HL-60 (cell line): Measurements from ENCODE around the gene DAAM1.

Source experiments
- DNase-seq, 2 experiments: peaks; one replicate each; pipeline ENCODE4 v3.0.0-alpha.2; 2010 to 2020; ENCODE audit warnings: low read depth in 1 of 2, low spot score in 1 of 2
- H3K27ac ChIP-seq: fragments of 250-450 bp; sonication (Bioruptor Pico); replicated peaks from 2 replicates; pipeline ENCODE4 v1.5.1; 2020; ENCODE audit warnings: mild to moderate bottlenecking, moderate library complexity
- H3K27me3 ChIP-seq: fragments of 250-450 bp; sonication (Bioruptor Pico); 2 replicates; pipeline ENCODE4 v1.5.1; 2021; ENCODE audit warnings: mild to moderate bottlenecking, moderate library complexity; ENCODE audit not compliant: insufficient read depth, poor library complexity, severe bottlenecking
- H3K4me3 ChIP-seq: replicated peaks from 2 replicates; pipeline ENCODE4 v1.5.1; 2011; ENCODE audit warnings: mild to moderate bottlenecking, control low read depth, low read length; ENCODE audit not compliant: insufficient read depth
- CTCF ChIP-seq: IDR thresholded peaks from one replicate; pipeline ENCODE4 v1.5.1; 2011; ENCODE audit warnings: low read length, control low read depth, inconsistent platforms; ENCODE audit not compliant: insufficient read depth
- GABPA ChIP-seq: IDR thresholded peaks from 2 replicates; pipeline ENCODE4 v1.6.1; 2012; ENCODE audit warnings: low read depth
- POLR2AphosphoS5 ChIP-seq: IDR thresholded peaks from 2 replicates; pipeline ENCODE4 v1.6.1; 2012; ENCODE audit warnings: low read depth
- REST ChIP-seq: IDR thresholded peaks from 2 replicates; pipeline ENCODE4 v1.6.1; 2012; ENCODE audit warnings: low read depth; ENCODE audit not compliant: insufficient replicate concordance
- SPI1 ChIP-seq: IDR thresholded peaks from 2 replicates; pipeline ENCODE4 v1.6.1; 2012; ENCODE audit warnings: low read depth, mild to moderate bottlenecking, borderline replicate concordance

The DAAM1 gene

GRCh38 chr14:59215757-59216156 lies 27.3 kb downstream of the DAAM1 start:
- H3K4me3 ChIP-seq, result no peak overlapping the region
- H3K27me3 ChIP-seq, result no peaks in the 10 kb centered on the region
- no peak for TF ChIP-seq POLR2AphosphoS5
- no peak for TF ChIP-seq GABPA
- no peak for TF ChIP-seq REST
- no peak for TF ChIP-seq CTCF
- no peak for TF ChIP-seq SPI1
- H3K27ac ChIP-seq, result no peak overlapping the region
- DNase-seq, result no peak

GRCh38 chr14:59217011-59217410 lies 28.5 kb downstream of the DAAM1 start:
- DNase-seq, result no peak
- no peaks in the 10 kb centered on the region for H3K27me3 ChIP-seq
- no peak overlapping the region for H3K4me3 ChIP-seq
- no peak for TF ChIP-seq GABPA
- TF ChIP-seq REST, result no peak
- no peak for TF ChIP-seq CTCF
- TF ChIP-seq POLR2AphosphoS5, result no peak
- TF ChIP-seq SPI1, result no peak
- H3K27ac ChIP-seq, result no peak overlapping the region

GRCh38 chr14:59221568-59221967 lies 33.1 kb downstream of the DAAM1 start:
- no peak for DNase-seq
- no peak overlapping the region for H3K4me3 ChIP-seq
- no peak overlapping the region for H3K27ac ChIP-seq
- TF ChIP-seq REST (no peak), CTCF (no peak), GABPA (no peak)
- no peaks in the 10 kb centered on the region for H3K27me3 ChIP-seq
